Glutamatergic neuron (in vitro differentiated cells): ENCODE results near the gene PRKG2. TPM values are rescaled to one million over a fixed set of nuclear protein-coding genes. Genes with fewer than 3 reads are reported as not detected.

ENCODE experiments used
- DNase-seq: peaks from one replicate; pipeline ENCODE4 v3.0.0; 2022
- H3K27ac Mint-ChIP-seq: one replicate; pipeline ENCODE4 v1.8.0; 2020; ENCODE audit warnings: mild to moderate bottlenecking, mixed read lengths, inconsistent platforms; ENCODE audit not compliant: unreplicated experiment
- H3K27me3 Mint-ChIP-seq: one replicate; pipeline ENCODE4 v1.8.0; 2020; ENCODE audit warnings: mild to moderate bottlenecking, moderate library complexity, mixed read lengths, inconsistent platforms; ENCODE audit not compliant: unreplicated experiment
- H3K36me3 Mint-ChIP-seq: one replicate; pipeline ENCODE4 v1.8.0; 2020; ENCODE audit warnings: mild to moderate bottlenecking, mixed read lengths, inconsistent platforms; ENCODE audit not compliant: unreplicated experiment
- H3K4me1 Mint-ChIP-seq: one replicate; pipeline ENCODE4 v1.8.0; 2020; ENCODE audit warnings: mild to moderate bottlenecking, low read depth, mixed read lengths, inconsistent platforms; ENCODE audit not compliant: unreplicated experiment
- H3K4me3 Mint-ChIP-seq: one replicate; pipeline ENCODE4 v1.8.0; 2020; ENCODE audit warnings: mild to moderate bottlenecking, mixed read lengths, inconsistent platforms; ENCODE audit not compliant: unreplicated experiment
- H3K9me3 Mint-ChIP-seq: one replicate; pipeline ENCODE4 v1.8.0; 2020; ENCODE audit warnings: mild to moderate bottlenecking, moderate library complexity, mixed read lengths, inconsistent platforms; ENCODE audit not compliant: unreplicated experiment
- total RNA-seq: library from RNA; stranded (reverse); fragmentation: NEBNext Ultra II Directional; extraction: Animal tissue kit (Norgen Biotek cat#: 25700); gene quantifications from one replicate; pipeline ENCODE4 v1.2.1, GENCODE V29; 2021; ENCODE audit not compliant: unreplicated experiment
- TF ChIP-seq, protein P1 (sequence below): fragments of 200-600 bp; sonication (generic); IDR thresholded peaks from one replicate; pipeline ENCODE4 v1.5.0; 2021; ENCODE audit not compliant: partially characterized antibody, unreplicated experiment

Gene PRKG2
- total RNA-seq, 1 donor from 2014 or later = 29.7 TPM

DNA sequence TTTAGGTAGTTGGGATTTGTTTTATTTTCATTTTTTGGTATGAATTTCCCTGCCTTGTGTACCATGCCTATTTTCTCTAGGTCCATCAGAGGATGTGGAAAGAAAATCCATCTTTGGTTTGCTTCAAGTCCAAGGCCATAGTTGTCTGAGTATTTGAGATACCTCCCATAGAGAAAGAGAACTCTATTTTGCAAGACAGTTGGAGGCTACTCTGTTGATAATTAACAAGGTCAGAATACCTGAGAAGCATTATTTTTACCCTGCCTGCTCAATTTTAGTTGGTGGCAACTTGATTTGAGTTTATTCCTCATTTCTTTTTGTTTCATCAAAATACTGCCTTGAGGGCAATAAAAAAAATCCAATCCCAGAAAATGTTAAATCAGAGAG lies 153.7 kb downstream of the PRKG2 start:
- H3K4me1 Mint-ChIP-seq = no peaks in the 10 kb centered on the region
- no peak overlapping the region for H3K4me3 Mint-ChIP-seq
- no peak overlapping the region for H3K27ac Mint-ChIP-seq
- DNase-seq = no peak
- no peaks in the 10 kb centered on the region for H3K27me3 Mint-ChIP-seq
- no peaks in the 10 kb centered on the region for H3K9me3 Mint-ChIP-seq
- TF ChIP-seq, protein P1, sequence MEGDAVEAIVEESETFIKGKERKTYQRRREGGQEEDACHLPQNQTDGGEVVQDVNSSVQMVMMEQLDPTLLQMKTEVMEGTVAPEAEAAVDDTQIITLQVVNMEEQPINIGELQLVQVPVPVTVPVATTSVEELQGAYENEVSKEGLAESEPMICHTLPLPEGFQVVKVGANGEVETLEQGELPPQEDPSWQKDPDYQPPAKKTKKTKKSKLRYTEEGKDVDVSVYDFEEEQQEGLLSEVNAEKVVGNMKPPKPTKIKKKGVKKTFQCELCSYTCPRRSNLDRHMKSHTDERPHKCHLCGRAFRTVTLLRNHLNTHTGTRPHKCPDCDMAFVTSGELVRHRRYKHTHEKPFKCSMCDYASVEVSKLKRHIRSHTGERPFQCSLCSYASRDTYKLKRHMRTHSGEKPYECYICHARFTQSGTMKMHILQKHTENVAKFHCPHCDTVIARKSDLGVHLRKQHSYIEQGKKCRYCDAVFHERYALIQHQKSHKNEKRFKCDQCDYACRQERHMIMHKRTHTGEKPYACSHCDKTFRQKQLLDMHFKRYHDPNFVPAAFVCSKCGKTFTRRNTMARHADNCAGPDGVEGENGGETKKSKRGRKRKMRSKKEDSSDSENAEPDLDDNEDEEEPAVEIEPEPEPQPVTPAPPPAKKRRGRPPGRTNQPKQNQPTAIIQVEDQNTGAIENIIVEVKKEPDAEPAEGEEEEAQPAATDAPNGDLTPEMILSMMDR = no peak
- no peaks in the 10 kb centered on the region for H3K36me3 Mint-ChIP-seq

DNA sequence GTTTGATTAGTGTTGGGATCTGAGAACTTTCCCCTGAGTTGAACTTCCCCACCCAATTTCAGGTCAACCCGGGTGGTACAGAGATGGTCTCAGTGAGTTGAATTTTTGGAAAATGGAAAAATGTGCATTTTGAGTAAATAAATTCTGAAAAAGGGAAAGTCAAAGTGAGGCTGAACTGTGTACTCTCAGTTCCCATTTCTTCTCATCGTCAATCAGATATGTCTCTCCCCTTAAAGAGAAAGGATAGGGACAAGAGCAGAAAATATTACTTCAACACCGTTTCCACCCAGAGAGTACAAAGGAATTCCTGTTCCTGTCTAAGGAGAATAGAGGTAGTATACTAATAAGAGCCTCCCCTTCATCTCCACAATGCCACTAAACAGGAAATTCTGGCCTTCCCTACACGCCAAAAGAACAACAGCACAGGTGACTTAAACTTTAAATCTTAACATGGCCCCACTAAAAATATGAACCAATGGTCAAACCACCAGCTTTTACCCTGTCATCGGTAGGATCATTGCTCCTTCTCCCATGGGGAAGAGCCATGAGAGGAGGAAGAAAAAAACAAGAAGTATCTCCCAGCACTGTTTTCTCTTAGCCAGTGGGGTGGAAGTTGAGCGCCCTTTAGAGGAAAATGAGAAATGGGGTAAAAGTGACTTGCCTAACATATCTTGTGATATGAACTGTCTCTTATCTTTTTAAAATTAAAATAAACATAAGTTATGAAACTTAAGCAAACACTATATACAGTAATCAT lies 154.3 kb downstream of the PRKG2 start:
- TF ChIP-seq, protein P1 = no peak
- Mint-ChIP-seq H3K27me3 (no peaks in the 10 kb centered on the region), H3K4me3 (no peak overlapping the region), H3K27ac (no peak overlapping the region), H3K4me1 (no peaks in the 10 kb centered on the region), H3K36me3 (no peaks in the 10 kb centered on the region), H3K9me3 (no peaks in the 10 kb centered on the region)
- DNase-seq = no peak

DNA sequence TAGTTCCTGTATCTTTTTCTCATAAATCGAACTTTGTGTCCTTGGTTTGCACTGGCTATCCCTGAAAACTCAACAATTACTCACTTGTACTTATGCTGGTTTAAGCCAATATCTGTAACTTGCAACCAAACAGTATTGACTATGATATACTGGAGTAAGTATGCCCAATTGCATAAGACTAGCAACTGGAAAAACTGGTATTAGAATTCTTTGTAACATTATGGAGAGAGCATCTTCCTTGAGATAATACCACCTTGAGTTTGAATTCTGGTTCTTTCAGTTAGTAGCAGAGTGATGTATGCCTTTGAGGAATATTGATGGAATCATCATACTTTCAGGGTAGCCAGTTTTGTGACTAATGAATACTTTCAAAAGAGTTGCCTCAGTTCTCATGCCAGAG lies 156.4 kb downstream of the PRKG2 start:
- no peak for DNase-seq
- Mint-ChIP-seq H3K36me3 (no peaks in the 10 kb centered on the region), H3K9me3 (no peaks in the 10 kb centered on the region), H3K27me3 (no peaks in the 10 kb centered on the region), H3K4me1 (no peaks in the 10 kb centered on the region), H3K4me3 (no peak overlapping the region), H3K27ac (no peak overlapping the region)
- TF ChIP-seq, protein P1 = no peak

DNA sequence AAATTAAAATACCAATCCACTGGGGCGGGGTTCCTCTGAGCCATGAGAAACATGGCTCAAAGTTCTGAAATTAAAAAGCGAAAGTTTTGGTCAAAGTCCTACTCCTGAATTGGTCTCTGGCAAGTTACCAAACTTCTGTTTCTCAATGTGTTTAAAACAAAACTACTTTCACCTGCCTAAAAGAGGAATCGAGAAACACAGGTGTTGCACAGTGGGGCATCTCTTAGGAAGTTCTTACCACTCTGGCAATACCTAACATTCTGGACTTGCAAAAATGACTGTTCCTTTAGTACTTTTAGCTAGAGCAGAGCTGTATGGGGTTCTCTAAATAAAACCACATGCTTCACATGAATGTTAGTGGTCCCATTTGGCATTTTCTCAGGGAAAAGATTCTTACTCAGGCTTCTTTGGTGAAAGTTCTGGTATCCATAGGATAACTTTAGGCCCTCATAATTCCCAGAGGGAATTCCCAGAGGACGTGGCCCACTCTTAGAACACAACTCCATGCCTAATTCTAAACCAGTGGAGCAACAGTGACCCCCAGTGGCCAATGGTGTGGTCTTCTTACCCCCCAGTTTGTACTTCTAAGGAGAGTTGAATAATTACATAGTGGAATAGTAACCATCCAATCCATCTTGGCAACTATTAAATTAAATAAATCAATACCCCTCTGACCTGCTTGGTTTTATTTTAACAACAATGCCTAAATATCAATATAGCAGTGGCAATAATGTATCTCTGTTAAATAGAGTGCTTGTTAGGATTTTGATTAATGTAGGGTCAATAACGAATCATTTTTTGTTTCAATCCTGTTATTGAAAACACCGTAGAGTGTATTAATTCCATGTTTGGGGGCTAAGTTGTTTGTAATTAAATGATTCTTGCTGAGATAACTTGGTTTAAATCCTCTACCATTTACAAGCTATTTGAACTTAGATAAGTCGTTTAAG lies 162.6 kb downstream of the PRKG2 start:
- TF ChIP-seq, protein P1 = peak; percentile 83
- no peak overlapping the region for H3K27ac Mint-ChIP-seq
- no peaks in the 10 kb centered on the region for H3K9me3 Mint-ChIP-seq
- H3K4me3 Mint-ChIP-seq = no peak overlapping the region
- H3K36me3 Mint-ChIP-seq = no peaks in the 10 kb centered on the region
- H3K27me3 Mint-ChIP-seq = no peaks in the 10 kb centered on the region
- no peaks in the 10 kb centered on the region for H3K4me1 Mint-ChIP-seq
- DNase-seq = peak; percentile 83
